Tibial artery (tissue), 4 donors: ENCODE results near the gene GFOD1.
"Not testable (repeated sequence)": the region's sequence is repeated elsewhere in the genome, so short reads cannot be mapped to it uniquely, and the experiment has no call there.

Experiments used
- DNase-seq, 2 donors: peaks; one replicate each; pipeline ENCODE4 v3.0.0-alpha.2; 2019
- H3K27ac ChIP-seq, 2 donors: fragments of 200-600 bp; sonication (generic) in 1 of 2; 1 replicate in 1 of 2; 2 replicates in 1 of 2; pipeline ENCODE4 v1.5.1; 2018 to 2019; ENCODE audit warnings: mild to moderate bottlenecking in 1 of 2
- H3K27me3 ChIP-seq, 2 donors: fragments of 200-600 bp; sonication (generic) in 1 of 2; one replicate each; pipeline versions ENCODE4 v1.5.1 to v1.6.0; 2016 to 2019
- H3K36me3 ChIP-seq, 3 donors: fragments of 200-600 bp; sonication (generic) in 2 of 3; one replicate each; pipeline ENCODE4 v1.5.1; 2016 to 2019; ENCODE audit warnings: mild to moderate bottlenecking in 2 of 3
- H3K4me1 ChIP-seq, 4 donors: fragments of 200-600 bp; sonication (generic) in 2 of 4; 1 replicate in 3 of 4; 2 replicates in 1 of 4; pipeline ENCODE4 v1.5.1; 2016 to 2019
- H3K4me3 ChIP-seq, 2 donors: fragments of 200-600 bp; sonication (generic) in 1 of 2; 1 replicate in 1 of 2; 2 replicates in 1 of 2; pipeline ENCODE4 v1.5.1; 2018 to 2019; ENCODE audit warnings: mild to moderate bottlenecking in 2 of 2
- H3K9me3 ChIP-seq, 3 donors: fragments of 200-600 bp; sonication (generic) in 1 of 3; one replicate each; pipeline ENCODE4 v1.5.1; 2016 to 2019
- CTCF ChIP-seq, 2 experiments: fragments of 200-600 bp in 1 of 2; fragments of 450-650 bp in 1 of 2; IDR thresholded peaks; one replicate each; pipeline ENCODE4 v1.5.1; 2017 to 2019; ENCODE audit warnings: antibody characterized with exemption in 2 of 2, mild to moderate bottlenecking in 1 of 2, moderate library complexity in 1 of 2
- intact Hi-C: fragments of 100-400 bp; cut with DNase I; formaldehyde crosslinking; loops from one replicate; pipeline ENCODE4 v1.15.0; 2023; ENCODE audit warnings: low total_unique reads

GFOD1 gene

GRCh38 chr6:13461805-13462204, 25.6 kb downstream of the GFOD1 start:
- no peak overlapping the region for H3K27ac ChIP-seq
- peaks cover 0 to 6% (median 5%) of the 10 kb centered on the region in 3 donors for H3K36me3 ChIP-seq
- no peak for TF ChIP-seq CTCF (IDR thresholded peaks at IDR 0.05)
- DNase-seq: no peak
- no peaks in the 10 kb centered on the region for H3K27me3 ChIP-seq
- no peaks in the 10 kb centered on the region for H3K9me3 ChIP-seq
- peaks cover 0 to 43% (median 18%) of the 10 kb centered on the region in 4 donors for H3K4me1 ChIP-seq
- no peak overlapping the region for H3K4me3 ChIP-seq
- intact Hi-C loops: no loop called here

GRCh38 chr6:13461307-13461706, 26.1 kb downstream of the GFOD1 start:
- Histone ChIP-seq H3K4me1 (peaks cover 0 to 41% (median 18%) of the 10 kb centered on the region in 4 donors), H3K27me3 (no peaks in the 10 kb centered on the region), H3K27ac (no peak overlapping the region), H3K36me3 (peaks cover 0 to 6% (median 5%) of the 10 kb centered on the region in 3 donors), H3K9me3 (no peaks in the 10 kb centered on the region), H3K4me3 (no peak overlapping the region)
- intact Hi-C loops: no loop called here
- TF ChIP-seq CTCF (IDR thresholded peaks at IDR 0.05): no peak
- no peak for DNase-seq

GRCh38 chr6:13460289-13460688, 27.1 kb downstream of the GFOD1 start:
- DNase-seq, H3K27ac ChIP-seq, H3K36me3 ChIP-seq, H3K9me3 ChIP-seq, H3K27me3 ChIP-seq, H3K4me3 ChIP-seq, intact Hi-C loops: not testable (repeated sequence)
- peaks cover 0 to 50% (median 22%) of the 10 kb centered on the region in 4 donors for H3K4me1 ChIP-seq

- Histone ChIP-seq H3K36me3 (peaks cover 0 to 5% (median 0%) of the 10 kb centered on the region in 3 donors), H3K4me3 (no peak overlapping the region), H3K27ac (no peak overlapping the region), H3K9me3 (no peaks in the 10 kb centered on the region), H3K27me3 (no peaks in the 10 kb centered on the region), H3K4me1 (peaks cover 0 to 64% (median 26%) of the 10 kb centered on the region in 4 donors)
- TF ChIP-seq CTCF (IDR thresholded peaks at IDR 0.05): no peak
- DNase-seq: no peak
- intact Hi-C loops: no loop called here
Observed at GRCh38 chr6:13457577-13457976, 29.8 kb downstream of the GFOD1 start.

- H3K4me1 ChIP-seq: peaks cover 0 to 73% (median 32%) of the 10 kb centered on the region in 4 donors
- TF ChIP-seq CTCF (IDR thresholded peaks at IDR 0.05): no peak
- peaks cover 0 to 8% (median 0%) of the 10 kb centered on the region in 3 donors for H3K36me3 ChIP-seq
- no peak for DNase-seq
- no peak overlapping the region for H3K4me3 ChIP-seq
- intact Hi-C loops: no loop called here
- H3K9me3 ChIP-seq: no peaks in the 10 kb centered on the region
- H3K27ac ChIP-seq: peak overlapping the region; percentile 11 to 21
- H3K27me3 ChIP-seq: no peaks in the 10 kb centered on the region
Observed at GRCh38 chr6:13455552-13455966, 31.8 kb downstream of the GFOD1 start.

- no peaks in the 10 kb centered on the region for H3K9me3 ChIP-seq
- H3K4me1 ChIP-seq: peaks cover 0 to 83% (median 38%) of the 10 kb centered on the region in 4 donors
- no peak overlapping the region for H3K4me3 ChIP-seq
- H3K27me3 ChIP-seq: no peaks in the 10 kb centered on the region
- TF ChIP-seq CTCF (IDR thresholded peaks at IDR 0.05): peak in 1 of 2 experiments; percentile 4
- peak overlapping the region; percentile 11 to 49 for H3K27ac ChIP-seq
- intact Hi-C loops: no loop called here
- peaks cover 0 to 8% (median 0%) of the 10 kb centered on the region in 3 donors for H3K36me3 ChIP-seq
- peak in 1 of 2 donors; percentile 62 for DNase-seq
Observed at GRCh38 chr6:13454286-13455221, 32.8 kb downstream of the GFOD1 start.
